Measurements from ENCODE around the gene MYO3B.
"Not testable (repeated sequence)": the region's sequence is repeated elsewhere in the genome, so short reads cannot be mapped to it uniquely, and the experiment has no call there.

Gene MYO3B

DNA sequence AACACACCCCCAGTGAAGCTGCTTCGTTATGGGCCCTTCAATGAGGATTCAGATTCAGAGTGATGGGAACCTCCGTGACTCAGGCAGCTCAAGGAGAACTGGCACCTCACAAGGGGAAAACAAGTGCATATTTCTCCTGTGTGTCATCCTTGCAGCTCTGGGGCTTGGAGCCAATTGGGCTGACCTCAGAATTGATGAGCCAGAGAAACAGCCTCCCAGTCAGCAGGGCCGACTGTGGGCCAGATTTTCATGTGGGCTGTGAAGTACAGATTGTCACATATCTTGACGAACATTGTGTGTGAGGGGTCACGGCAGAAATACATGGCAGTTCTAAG is 347.6 kb downstream of the MYO3B start:
- peak; percentile 56 for DNase-seq

DNA sequence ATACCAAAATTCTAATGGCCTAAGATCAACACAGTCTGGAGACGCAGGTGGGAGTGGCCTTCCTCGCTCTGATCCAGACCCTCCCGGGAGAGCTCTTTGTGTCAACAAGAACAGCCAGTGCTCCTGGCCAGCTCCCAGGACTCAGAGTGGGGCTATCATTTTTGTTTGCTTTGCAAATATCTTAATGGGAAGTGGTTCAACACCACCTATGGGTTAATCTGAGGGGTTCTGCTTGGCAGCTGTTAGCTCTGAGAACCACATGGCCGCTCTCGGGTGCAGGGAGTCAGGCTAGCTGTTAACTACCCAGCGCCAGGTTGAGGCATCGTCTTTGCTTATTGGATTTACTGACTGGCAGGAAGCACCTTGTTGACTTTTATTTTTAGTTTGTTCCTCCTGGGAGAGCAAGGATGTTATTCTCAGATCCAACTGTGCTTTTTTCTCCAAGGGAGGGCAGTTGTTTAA is 352.4 kb downstream of the MYO3B start:
- peak; percentile 94 for DNase-seq

DNA sequence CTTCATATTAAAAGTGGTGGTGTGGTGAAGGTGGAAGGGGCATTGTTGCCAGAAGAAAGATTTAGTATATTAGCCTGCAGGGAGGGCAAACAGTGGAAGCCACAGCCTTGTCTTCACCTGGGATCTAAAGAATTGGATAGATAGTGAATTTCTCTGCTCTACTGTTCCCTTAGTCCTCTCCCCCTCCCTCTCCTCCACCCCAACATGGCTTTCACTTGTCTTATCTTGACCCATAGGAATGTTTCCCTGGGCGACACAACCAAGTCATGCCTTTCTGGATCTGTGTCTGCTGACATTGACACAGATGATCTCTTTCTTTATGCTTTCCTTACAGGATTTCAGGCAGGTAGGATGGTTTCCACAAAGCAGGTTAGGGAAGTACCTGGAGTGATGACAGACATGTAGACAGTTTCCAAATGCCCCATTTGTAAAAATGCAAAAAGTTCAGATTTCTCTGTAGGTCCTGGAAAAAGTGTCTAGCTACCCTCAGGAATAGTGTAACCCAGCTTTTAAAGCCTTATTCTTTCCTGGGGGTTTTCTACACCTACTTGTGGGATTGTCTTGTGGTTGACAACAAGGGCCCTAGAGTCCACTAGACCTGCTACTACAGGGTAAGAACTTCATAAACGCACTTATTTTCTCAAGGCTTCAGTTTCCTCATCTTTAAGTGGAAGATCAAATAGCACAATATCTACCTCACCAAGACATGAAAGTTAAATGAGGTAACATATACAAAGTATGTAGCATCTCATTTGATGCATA is 353.0 kb downstream of the MYO3B start:
- DNase-seq = no peak

GRCh38 chr2:170531876-170532275 is 353.9 kb downstream of the MYO3B start:
- no peak for DNase-seq

- DNase-seq = no peak
Observed at GRCh38 chr2:170533156-170533555, 355.2 kb downstream of the MYO3B start.

DNA sequence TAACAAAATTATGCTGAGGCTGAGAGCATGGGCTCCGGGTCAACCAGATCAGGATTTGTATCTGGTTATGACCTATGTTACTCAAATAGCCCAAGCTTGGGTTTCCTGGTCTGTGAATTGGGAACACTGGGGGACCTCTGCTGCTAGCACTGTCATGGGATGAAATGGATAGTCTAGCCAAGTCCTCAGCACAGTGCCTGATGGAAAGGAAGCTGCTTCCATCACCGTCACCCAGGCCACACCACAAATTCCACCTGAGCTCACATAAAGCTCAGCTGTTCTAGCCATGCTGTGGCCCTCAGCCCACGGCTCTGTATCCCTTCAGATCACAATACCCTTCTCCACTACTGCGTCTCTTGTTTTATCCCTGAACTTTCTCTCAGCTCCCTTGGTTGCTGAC is 357.6 kb downstream of the MYO3B start:
- no peak for DNase-seq

DNA sequence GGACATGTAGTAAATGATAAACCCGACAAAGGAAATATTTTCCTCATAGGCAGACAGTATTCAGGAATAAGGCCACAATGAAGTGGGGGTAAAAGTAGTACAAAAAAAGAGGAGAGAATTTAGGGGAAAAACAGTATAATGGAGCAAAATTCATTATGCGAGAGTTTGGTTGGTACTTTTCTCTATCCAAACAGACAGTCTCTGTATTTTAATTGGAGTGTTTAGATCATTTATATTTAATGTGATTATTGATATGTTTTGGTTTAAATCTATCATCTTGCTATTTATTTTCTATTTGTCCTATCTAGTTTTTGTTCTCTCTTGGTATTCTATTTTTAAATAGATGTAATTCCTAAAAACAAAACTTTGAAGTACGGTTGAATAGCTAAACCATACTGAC is 366.9 kb downstream of the MYO3B start:
- DNase-seq = no peak

DNA sequence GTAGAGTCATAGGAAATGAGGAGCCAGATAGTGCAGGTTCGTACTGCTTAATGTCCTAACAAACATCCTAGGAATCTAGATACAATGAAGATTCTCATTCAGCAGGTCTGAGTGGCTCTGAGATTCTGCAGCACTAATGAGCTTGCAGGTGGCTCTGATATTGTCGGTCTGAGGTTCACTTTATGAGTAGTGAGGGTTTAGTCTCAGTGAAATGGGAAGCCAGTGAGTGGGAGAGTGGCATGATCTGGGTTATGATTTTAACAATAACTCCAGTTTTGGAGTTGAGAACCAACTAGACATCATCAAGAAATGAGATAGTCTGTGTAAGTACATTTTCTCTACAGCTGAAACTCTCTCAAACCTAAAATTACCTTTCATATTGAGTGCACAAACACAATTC is 370.4 kb downstream of the MYO3B start:
- DNase-seq = no peak

- DNase-seq = peak; percentile 35
Observed at GRCh38 chr2:170550501-170550900, 372.6 kb downstream of the MYO3B start.

- DNase-seq = not testable (repeated sequence)
Observed at GRCh38 chr2:170551899-170552298, 374.0 kb downstream of the MYO3B start.

- DNase-seq = no peak
Observed at GRCh38 chr2:170553748-170554147, 375.8 kb downstream of the MYO3B start.

- no peak for DNase-seq
Observed at GRCh38 chr2:170554278-170554955, 376.5 kb downstream of the MYO3B start.

DNA sequence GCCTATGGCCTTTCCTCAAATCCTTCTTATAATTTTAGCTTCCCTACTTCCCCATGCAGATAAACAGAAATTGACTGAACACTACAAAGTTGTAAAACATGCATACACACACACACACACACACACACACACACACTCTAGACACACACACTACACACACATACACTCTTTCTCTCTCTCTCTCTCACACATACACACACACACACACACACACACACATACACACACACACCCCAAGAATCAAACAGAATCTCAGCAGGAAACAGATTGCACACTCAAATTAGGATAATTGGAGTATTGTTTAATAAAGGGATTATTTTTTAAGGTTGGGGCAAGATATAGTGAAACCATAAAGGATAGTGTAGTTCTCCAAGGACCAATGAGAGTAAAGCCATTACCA is 385.0 kb downstream of the MYO3B start:
- no peak for DNase-seq

GRCh38 chr2:170563401-170563800 is 385.5 kb downstream of the MYO3B start:
- DNase-seq = no peak

DNA sequence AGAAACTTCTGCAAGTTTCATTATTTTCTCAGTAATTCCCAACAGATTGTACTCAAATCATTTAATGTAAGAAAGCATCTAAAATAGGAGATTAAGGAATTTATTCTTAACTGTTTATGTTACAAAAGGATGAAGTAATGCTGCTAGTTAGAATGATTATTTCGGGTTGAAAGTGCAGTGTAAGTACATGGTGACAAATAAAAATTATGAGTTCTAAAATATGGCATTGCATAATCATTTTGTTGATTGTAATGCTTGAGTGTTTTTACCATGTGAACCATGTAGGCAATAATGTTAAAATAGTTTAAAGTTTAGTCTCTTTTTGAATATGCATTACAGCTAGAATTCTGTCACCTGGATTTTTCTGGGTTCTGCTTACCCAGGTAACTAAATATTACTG is 388.2 kb downstream of the MYO3B start:
- DNase-seq = no peak

- no peak for DNase-seq
Observed at GRCh38 chr2:170567429-170567828, 389.5 kb downstream of the MYO3B start.

- no peak for DNase-seq
Observed at GRCh38 chr2:170568511-170568910, 390.6 kb downstream of the MYO3B start.

DNA sequence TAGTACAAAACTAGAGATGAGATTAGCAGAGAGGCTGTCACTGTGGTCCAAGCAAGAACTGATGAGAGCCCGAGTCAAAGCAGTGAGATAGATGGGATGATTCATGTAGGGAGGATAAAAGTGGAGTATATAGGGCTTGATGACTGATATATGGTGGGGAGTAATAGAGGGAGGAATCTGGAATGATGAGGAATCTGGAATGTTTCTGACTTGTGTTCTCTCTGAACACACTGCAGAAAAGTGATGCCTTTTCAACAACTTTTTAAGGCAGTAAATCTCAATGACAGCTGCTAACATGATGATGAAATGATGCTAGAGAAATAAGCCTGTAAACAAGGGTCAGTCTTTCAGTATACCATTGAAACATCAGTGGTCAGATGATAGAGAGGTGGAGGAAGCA is 393.7 kb downstream of the MYO3B start:
- no peak for DNase-seq

GRCh38 chr2:170573671-170574070 is 395.7 kb downstream of the MYO3B start:
- DNase-seq = no peak

- no peak for DNase-seq
Observed at GRCh38 chr2:170576296-170576695, 398.3 kb downstream of the MYO3B start.

DNA sequence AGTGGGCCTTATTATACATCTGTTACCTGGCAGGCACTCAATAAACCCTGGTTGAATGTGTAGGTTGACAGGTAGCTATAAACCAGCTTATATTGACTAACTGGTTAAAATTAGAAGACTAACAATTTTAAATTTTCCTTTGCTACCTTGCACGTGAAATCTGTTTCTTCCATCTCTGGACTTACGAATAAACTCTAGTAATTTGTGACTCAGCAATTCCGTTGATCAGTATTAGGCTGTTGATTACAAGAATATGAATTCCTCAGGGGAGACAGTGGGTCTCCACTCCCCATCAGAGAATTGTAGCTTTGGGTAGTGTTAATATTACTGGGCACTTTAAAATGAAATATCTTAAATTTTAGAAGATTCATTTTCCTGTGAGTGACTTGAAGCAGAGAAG is 399.4 kb downstream of the MYO3B start:
- DNase-seq = no peak

- no peak for DNase-seq
Observed at GRCh38 chr2:170578606-170579005, 400.7 kb downstream of the MYO3B start.

- DNase-seq = no peak
Observed at GRCh38 chr2:170579511-170579910, 401.6 kb downstream of the MYO3B start.

DNA sequence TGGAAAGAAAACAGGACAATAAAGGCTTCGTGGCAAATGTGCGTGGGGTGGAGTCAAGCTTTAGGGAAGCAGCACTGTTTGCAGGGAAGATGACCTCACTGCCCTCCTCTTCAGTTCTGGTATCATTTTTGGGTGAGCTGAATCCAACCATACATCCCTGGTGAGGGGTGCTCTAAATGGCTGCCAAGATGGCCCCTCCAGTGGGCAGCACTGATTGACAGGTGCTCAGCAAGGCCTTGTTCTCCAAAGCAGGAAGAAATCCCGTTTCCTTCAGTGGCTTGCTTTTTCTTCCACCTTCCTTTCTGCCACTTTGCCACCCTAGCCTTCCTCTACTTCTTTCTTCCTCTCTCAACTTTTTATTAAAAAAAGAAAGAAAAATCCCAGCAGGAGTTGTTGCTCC is 404.4 kb downstream of the MYO3B start:
- no peak for DNase-seq

Data from NCI-H82 (cell line).